22Rv1 (cell line): ENCODE measurements around the gene TAOK1.

Experiments
- CTCF ChIP-seq: fragments of 450-650 bp; IDR thresholded peaks from 2 replicates; pipeline ENCODE4 v1.5.1; 2017; ENCODE audit warnings: mild to moderate bottlenecking
- ZFX ChIP-seq: fragments of 450-650 bp; IDR thresholded peaks from 2 replicates; pipeline ENCODE4 v1.6.1; 2017; ENCODE audit warnings: antibody characterized with exemption, borderline replicate concordance

- no peak for TF ChIP-seq CTCF
- no peak for TF ChIP-seq ZFX
These were observed 172.5 kb downstream of the TAOK1 start for GRCh38 chr17:29562615-29563014.
